ENCODE measurements around the gene OTUB1.
"Not testable (repeated sequence)": the region's sequence is repeated elsewhere in the genome, so short reads cannot be mapped to it uniquely, and the experiment has no call there.

Gene OTUB1

DNA sequence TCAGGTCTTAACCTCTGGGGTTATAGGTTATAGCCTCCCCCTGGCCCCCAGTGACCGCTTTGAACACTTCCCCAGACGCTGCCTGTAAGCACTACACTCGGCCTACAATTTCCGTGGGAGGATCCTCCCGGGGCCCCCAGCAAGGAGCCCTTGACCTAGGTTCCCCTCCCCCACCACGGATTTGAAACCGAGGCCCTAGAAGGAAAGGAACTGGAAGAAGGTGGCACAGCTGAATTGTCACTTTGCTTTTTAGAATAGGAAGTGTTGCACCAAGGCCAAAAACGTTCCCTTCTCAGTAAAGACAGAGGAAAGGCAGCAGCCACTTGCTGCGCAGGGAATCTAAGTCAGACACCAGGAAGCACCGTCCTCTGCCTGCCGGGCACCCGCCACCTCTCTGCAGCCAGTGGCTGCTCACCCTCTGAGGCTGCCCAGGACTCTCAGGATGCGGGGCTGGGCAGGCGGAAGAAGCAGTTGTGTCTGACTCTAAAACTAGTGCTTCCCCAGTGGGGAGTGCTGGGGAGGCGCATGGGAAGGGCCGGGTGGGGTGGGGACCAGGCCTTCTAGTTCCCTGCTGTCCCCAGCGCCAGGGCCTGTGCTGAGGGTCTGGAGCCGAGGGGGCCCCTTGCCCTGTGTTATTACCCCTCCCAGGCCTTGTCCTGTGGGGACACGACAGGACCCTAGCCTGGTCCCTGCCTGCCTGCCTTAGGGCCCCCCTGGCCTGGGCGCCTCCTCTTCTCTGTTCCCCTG, 41.6 kb downstream of the OTUB1 start:
- no peak for FAIRE-seq

DNA sequence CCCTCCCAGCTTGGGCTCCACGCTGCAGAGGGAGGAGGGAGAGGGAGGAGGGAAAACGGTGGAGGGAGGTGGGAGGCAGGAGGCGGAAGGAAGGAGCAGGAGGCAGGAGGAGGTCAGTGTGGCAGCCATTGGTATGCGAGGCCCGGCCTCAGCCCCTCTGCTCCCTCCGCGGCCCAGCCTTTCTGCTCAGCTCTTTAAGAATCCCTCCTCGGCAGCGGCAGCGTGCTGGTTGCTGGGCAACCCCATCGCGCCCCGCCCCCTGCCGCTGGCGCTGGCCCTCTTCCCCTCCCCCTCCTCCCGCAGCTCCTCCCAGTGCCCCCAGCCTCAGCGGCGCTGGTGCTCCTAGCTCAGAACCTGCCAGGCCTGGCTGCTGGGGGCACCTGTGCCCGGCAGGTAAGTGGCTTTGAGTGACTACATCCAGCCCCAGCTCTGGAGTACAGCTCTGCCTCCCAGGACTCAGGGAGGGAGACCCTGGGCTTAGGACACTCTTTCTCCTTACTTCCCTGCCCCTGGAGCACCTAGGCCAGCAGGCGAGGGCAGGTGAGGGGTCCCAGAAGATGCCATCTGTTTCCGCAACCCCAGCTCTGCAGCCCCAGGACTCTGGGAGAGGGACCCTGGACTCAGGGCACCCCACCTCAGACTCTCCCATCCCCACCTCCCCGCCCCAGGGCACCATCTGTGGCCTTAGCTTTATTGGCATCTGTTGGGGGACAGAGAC, 42.3 kb downstream of the OTUB1 start:
- no peak for FAIRE-seq

DNA sequence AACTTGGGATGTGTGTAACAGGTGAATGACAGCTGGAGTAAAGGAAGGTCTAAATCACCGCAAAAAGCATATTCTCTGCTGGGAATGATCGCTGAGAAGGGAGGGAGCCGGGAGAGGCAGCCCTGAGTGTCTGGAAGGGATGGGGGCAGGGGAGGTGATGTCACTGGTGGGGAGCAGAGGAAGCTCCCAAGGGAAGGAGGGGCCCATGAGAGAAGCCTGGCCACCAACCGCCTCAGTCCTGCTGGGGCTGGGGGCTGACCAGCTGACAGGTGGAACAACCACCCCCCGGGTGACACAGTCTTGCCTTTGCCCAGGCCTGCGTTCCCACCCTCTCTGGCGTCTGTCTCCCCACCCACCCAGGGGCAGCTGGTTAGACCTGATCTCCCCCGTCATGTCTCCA, 43.5 kb downstream of the OTUB1 start:
- FAIRE-seq, result no peak

DNA sequence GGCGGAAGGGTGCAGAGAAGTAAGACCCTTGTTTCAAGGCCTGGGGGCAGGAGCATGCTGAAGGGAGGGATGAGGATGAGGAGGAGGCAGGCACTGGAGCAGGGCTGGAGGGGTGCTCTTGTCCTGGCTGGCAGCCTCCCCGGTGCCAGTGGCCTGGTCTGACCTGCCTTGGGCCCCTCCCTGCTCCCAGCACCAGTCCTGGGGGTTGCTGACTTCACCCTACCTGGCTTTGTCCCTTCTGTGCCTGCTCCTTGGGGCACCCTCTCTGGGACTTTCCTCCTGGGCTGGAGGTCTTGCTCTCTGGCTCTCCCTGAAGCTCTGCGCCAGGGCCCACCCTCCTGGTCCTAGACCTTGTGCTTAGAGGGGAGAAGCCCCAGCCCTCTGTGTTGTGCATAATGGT, 44.8 kb downstream of the OTUB1 start:
- FAIRE-seq, result no peak

DNA sequence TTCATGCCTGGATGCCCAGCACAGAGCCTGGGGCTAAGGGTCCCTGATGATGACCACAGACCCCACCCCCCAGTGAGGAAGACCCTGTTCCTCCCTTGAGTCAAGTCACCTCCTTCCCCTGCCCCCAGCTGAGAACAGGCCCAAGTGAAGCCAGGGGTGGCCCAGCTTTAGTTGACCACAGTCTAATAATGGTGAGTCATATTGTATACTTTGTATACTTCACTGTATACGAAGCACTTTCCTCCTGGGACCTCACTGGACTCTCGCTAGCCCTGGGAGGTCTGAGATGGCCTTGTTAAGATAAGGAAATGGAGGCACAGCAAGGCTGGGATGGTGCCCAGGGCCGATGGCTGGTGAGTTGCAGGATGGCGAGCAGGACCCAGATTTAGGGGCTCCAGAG, 45.8 kb downstream of the OTUB1 start:
- no peak for FAIRE-seq

DNA sequence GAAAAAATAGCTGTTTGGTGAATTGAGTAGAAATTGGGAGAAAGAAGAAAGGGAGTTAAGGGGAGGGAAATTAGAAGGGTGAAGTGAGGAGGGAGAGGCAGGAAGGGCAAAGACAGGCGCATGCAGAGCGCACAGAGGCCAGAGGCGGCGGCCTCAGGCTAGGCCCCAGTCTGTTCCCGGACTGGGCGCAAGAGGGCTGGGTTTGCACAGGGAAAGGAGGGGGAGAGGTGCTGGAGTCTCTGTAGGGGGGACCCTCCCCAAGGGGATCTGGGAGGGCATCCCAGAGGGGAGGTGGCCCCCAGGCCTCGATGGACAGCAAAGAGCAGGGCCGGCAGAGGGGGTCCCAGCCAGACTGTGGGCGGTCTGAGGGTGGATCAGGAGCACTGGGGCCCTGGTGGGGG, 48.2 kb downstream of the OTUB1 start:
- FAIRE-seq, result no peak

DNA sequence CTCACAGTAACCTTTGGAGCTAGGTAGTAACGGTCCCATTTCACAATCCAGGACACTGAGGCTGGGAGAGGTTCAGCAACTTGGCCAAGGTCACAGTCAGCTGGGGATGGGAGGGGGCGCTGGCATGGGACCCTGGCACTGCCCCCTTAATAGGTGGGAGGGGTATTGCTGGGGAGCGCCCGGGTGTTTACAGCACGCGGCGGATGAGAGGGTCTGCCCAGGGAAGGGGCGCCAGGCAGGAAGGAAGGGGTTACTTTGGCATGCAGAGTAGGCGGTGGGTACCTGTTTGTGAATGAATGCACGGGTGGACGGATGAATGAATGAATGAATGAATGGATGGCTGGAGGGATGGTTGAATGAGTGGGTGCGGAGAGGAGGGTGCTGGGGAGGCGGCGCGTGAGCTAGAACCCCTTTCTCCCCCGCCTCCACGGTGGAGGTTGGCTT, 48.9 kb downstream of the OTUB1 start:
- no peak for FAIRE-seq

DNA sequence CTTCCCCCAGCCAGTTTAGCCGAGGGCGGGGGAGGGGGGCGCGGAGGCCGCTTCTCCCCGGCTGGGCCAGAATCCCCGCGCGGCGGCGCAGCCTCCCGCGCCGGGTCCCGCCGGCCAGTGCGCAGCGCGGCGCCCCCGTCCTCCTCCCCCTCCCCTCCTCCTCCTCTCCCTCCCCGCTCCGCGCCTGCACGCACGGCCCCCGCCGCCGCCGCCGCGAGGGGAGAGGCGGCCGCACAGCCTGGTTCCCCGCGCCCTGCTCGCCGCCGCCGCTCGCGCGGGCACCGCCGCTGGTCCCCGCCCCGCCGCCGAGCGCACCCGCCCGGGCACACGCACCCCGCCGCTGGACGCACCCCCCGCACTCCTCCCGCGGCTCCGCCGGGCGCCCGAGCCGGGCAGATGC, 49.3 kb downstream of the OTUB1 start, which contains the start of gene FLRT1:
Gene FLRT1, plus strand, starts transcription at position 356 of the 400 bp plus-strand sequence. CDS start 80,337 bp downstream, outside the sequence.
- no peak for FAIRE-seq

DNA sequence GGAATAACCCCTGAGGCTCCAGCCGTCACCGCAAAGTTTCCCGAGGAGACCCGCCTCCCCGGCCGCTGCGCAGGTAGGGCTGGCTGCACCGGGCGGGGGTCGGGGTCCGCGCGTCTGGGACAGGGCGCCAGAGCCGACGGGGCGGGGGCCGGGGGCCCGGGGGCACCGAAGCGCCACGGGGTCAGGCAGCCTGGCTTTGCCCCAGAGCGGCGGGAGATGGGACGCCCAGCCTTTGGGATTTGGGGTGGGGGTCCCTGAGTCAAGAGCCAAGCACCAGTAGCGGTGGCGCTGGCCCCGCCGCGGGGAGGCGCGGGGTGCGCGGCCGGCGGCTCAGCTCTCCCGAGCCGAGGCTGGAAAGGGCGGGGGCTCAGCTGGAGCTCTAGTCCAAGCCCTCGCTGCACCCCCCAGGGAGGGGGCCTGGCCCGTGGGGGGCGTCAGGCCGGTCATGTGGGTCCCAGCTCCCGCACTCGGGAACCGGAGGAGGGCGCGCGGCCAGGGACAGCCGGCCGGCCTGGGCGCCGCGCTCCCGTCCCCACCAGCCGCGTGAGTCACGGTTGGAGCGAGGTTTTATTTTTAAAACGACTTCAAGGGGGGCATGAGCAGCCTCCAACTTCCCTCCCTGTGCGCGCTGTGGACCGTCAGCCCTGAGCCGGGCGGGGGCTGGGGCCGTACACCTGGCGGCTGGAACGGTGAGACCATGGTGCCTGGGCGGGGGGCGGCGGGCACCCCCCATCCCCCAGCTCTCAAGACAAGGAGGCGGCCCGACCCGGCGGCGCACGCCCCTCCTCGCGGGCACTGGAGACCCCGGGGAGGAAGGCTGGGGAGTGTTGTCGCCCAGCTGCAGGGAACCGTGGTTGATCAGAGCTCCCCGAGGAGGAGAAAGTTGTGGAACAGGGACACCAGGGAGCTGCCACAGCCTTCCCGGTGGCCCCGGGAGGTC, 50.1 kb downstream of the OTUB1 start:
- FAIRE-seq, result no peak

DNA sequence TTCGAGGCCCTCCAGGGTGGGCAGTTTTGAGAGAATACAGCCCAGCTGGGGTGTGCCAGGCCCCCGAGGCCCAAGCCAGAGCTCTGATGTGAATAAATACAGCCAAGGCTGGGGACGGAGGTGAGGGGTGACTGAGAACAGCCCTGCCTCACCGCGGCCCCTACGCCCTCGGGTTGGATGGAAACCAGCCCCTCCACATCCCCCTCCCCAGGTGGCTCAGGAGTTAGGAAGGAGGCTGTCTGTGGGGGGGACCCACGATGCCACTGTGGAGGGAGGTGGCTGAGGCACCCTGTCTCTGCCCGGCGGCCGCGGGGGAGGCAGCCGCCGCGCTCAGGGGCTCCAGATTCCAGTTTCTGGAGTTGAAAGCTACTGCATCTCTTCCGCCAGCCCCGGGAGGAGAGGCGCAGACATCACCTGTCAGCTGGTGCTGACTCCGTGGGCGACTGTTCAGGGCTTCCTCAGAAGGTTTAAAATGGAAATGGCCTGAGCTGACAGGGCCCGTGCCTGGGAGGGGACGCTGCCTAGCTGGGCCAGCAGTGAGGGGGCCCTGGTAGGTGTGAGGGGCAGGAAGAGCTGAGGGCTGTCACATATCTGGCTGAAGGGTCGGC, 50.9 kb downstream of the OTUB1 start:
- FAIRE-seq, result no peak

DNA sequence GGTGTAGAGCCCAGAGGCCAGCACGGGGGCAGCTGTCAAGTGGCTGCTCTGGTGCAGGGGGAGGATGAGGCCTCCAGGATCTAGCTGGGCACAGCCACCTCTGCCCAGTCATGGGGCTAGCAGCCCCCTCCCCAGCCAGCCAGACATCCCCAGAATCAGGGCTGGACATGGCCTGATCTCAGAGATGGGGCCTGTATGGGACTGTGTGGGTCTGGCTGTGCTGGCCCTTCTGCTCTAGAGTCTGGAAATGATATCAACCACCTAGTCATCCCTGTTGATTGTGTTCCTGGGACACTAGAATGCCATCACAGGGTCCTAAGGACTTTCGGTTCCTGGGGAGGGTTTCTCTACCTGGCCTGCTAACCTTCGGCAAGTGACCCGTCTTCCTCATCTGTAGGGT, 52.3 kb downstream of the OTUB1 start:
- no peak for FAIRE-seq

DNA sequence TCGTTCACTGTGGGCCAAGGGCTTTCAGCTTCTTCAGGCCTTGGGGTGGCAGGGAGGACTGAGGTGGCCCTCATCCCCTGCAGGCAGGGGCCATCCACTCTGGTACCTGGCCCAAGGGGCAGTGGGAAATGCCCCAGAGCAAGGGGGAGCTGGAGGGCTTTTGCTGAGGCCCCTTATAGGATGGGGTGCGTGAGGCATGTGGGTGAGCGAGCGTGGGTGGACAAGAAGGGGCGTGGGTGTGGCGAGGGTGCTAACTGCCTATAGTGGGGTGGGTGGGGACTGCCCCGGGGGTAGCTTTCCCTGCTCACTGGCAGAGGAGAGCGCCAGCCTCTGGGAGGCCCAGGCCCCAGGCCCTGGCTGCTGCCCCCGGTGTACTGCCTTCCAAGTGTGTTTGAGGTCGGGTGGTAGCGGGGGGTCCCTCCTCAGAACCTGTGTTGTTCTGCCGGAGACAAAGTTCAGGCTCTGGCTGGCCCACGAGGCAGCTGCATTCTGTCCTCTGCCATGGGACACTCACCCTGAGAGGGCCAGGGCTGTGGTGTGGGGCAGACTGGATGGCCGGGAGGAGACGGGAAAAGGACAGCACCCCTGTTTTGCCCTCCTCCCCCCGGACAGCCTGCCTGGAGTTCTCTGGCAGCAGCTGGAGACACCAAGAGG, 52.9 kb downstream of the OTUB1 start:
- no peak for FAIRE-seq

DNA sequence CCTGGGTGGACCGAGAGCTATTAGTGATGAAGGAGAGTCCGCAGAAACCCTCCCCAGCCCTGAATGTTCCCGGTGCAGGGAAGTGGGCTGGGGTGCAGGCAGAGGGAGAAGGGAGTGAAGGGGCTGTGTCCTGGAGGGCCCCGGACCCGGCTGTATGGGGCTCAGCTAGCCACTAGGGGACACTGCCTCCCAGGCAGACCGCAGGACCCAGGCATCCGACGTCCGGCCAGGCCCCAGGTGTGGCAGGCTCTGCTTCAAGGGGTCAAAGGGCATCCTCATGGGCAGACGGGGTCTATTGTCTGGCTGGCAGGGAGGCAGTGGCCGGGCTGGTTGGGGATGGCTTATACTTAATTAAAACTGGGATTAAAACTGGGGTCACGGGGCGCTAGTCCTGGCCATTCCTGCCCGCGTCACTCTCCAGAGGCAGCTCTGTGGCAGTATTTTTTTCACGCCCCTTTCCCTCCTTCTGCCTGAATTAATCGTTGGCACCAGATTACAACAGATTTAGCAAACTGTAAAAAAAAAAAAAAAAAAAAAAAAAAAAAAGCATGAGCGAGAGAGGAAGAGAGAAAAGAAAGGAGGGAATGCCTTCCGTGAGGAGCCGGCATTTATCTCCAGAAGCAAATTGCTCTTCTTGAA, 54.6 kb downstream of the OTUB1 start:
- no peak for FAIRE-seq

DNA sequence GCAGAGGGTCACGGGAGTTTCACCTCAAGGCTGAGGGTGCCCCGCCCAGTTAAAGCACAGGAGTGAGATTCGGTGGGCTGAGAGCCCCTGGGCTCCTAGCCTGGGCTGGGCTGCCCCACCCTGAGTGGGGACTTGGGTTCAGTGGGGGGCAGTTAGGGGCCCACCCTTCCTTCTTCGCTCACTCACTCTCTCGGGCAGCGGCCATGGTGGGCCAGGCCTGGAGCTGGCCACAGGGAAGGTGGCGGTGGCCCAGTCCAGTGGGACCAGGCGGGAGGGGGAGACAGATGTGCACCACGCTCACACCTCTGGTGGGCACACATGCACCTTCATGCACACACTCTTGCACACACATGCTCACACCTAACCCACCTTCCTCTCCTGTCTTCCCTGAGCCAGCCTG, 55.6 kb downstream of the OTUB1 start:
- no peak for FAIRE-seq

DNA sequence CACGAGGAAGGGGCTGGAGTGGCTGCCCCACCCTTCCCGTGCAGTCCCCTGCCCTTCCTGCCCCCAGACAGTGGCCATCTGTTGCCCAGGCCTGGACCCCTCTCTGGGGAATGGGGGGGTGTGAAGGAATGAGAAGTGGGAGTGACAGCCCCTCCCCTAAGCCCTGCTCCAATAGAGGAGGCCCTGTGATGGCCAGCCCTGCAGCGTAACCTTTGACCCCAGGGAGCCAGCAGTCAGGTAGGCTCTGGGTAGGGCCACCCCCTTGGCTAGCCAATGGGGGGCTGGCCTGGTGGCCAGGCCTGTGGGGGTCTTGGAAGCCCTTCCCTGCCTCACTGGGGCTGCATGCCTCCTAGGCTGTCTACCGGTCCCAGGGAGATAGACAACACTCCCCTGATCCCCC, 56.1 kb downstream of the OTUB1 start:
- FAIRE-seq, result no peak

DNA sequence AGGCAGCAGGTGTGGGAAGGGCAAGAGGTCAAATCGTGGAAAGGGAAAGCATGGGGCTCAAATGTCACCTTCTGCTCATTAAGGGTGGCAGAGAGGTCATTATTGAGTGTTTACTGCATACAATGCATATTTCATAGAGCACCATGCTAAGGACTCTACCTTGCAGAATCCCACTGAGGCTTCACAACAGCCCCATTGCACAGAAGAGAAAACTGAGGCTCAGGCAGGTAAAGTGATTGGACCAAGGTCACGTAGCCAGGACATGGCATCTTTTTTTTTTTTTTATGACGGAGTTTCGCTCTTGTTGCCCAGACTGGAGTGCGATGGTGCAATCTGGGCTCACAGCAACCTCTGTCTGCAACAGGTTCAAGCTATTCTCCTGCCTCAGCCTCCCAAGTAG, 57.3 kb downstream of the OTUB1 start:
- FAIRE-seq, result no peak

DNA sequence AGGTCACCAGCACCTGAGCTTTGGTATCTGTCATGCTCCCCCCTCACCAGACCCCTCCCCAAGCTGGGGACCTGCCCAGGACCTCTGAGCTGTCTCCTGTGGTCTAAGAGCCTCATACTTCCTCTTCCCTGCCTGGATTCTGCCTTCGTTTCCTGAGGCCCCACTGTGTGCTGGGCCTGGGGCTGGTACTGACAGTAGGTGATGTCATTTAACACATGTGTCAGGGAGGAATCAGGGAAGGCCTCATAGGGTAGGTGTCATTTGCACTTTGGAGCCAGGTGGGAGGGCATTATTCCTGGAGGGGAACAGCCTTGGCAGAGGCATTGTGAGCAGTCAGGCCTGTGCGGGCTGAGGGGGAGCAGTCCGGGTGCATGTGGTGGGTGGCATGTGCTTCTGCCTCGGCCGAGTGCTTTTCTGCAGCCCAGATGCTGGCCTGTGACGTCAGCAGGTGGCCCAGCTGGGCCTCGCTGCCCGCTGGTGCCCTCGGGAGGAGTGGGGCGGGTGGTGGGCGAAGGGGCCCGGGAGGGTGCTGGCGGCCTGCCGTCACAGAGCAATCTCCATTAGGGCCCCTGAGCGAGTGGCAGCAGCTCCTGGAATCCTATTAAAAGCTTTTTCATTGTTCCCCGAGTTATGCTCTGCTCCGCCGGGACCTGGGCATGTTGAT, 58.6 kb downstream of the OTUB1 start:
- FAIRE-seq, result no peak

DNA sequence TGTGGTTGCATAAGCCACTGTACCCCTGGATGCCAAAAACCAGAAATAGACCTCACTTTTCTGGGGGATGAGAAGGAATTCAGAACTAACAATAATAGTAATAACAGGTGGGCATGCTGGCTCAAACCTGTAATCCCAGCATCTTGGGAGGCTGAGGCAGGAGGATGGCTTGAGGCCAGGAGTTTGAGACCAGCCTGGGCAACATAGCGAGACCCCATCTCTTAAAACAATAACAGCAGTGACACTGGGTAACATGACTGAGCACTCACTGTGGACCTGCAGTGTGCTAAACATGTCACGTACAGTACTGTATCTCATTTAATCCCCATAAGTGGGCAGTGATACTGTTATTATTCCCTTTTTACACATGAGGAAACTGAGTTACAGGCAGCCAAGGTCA, 59.5 kb downstream of the OTUB1 start:
- no peak for FAIRE-seq

DNA sequence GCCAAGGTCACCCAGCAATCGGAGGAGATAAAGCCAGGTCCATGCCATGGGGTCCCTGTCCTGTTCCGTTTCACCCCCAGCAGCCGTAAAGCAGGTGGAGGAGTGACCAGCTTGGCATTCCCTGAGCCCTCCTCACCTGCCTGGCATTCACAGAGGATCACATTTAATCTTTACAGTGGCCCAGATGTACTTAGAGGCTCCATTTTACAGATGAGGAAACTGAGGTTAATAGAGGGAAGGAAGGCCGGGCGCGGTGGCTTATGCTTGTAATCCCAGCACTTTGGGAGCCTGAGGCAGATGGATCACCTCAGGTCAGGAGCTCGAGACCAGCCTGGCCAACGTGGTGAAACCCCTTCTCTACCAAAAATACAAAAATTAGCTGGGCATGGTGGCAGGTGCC, 61.1 kb downstream of the OTUB1 start:
- not testable (repeated sequence) for FAIRE-seq

All from A204.1 (cell line).